ENCODE measurements around the gene TSPAN18.

Gene TSPAN18

DNA sequence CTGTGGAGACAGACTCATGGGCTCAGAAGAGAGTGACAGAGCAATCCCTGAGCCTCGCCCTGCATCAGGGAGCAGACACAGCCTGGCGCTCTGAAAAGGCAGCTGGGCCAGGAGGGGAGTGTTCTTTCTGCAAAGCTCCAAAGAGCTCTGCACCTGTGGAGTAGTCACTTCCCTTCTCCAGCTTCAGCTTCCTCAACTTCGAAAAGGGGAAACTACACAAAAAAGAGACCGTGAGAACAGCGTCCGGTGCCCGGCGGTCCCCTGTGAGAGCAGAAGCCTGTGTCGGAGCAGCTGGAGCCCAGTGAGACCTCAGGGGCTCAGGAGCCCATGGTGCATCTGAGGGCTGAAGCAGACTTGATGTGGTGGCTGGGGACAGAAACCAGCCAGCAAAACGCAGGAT is 188.9 kb downstream of the TSPAN18 start:
- no peak overlapping the region for H2AFZ ChIP-seq (ENCODE audit: low read length)
- no peaks in the 10 kb centered on the region for H3K27me3 ChIP-seq (ENCODE audit: insufficient read depth, low read length, poor library complexity, severe bottlenecking)
- no peaks in the 10 kb centered on the region for H3F3A ChIP-seq (ENCODE audit: low read depth)
- H3K4me2 ChIP-seq (ENCODE audit: low read depth, low read length, poor library complexity, severe bottlenecking): no peak overlapping the region
- no peak overlapping the region for H3K4me3 ChIP-seq (ENCODE audit: low read length, poor library complexity, severe bottlenecking)
- no peaks in the 10 kb centered on the region for H3K36me3 ChIP-seq (ENCODE audit: insufficient read depth, low read length)
- H3K9me3 ChIP-seq (ENCODE audit: insufficient read depth, low read depth, low read length): no peaks in the 10 kb centered on the region
- H3K9ac ChIP-seq (ENCODE audit: low read depth, low read length, poor library complexity, severe bottlenecking): no peak overlapping the region
- TF ChIP-seq EZH2phosphoT487 (IDR thresholded peaks at IDR 0.05; ENCODE audit: borderline replicate concordance) (no peak), CTCF (conservative IDR thresholded peaks at IDR 0.05; ENCODE audit: low read length) (no peak)
- H3K9me2 ChIP-seq (replicated peaks; ENCODE audit: low read depth, low read length): no peaks in the 10 kb centered on the region
- no peaks in the 10 kb centered on the region for H3K79me2 ChIP-seq (ENCODE audit: insufficient read depth, low read length)
- H3K4me1 ChIP-seq (ENCODE audit: insufficient read depth, low read length, poor library complexity, severe bottlenecking): peaks cover 22% of the 10 kb centered on the region
- no peaks in the 10 kb centered on the region for H4K20me1 ChIP-seq (ENCODE audit: insufficient read depth, low read length, poor library complexity, severe bottlenecking)

DNA sequence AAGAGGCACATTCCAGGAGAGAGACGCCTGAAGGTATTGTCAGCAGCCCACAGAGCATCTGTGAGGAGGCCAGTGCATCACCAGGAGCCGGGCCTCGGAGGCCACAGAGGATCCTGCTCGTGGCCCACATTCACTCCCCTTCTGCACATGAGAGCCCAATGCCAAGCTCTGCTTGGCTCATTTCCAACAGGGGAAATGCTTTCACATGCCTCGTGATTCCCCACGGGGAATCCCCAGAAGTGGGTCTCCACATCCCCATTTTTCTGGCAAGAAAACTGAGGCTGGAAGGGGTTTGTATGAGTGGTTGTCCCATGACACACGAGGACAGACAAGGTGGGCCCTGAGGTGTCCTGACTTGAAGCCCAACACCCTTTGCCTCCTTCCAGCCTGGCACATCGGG is 189.6 kb downstream of the TSPAN18 start:
- TF ChIP-seq CTCF (conservative IDR thresholded peaks at IDR 0.05; ENCODE audit: low read length) (no peak), EZH2phosphoT487 (IDR thresholded peaks at IDR 0.05; ENCODE audit: borderline replicate concordance) (no peak)
- Histone ChIP-seq H3K9ac (ENCODE audit: low read depth, low read length, poor library complexity, severe bottlenecking) (no peak overlapping the region), H3K9me2 (replicated peaks; ENCODE audit: low read depth, low read length) (no peaks in the 10 kb centered on the region), H3K79me2 (ENCODE audit: insufficient read depth, low read length) (no peaks in the 10 kb centered on the region), H3K27me3 (ENCODE audit: insufficient read depth, low read length, poor library complexity, severe bottlenecking) (no peaks in the 10 kb centered on the region), H3K4me2 (ENCODE audit: low read depth, low read length, poor library complexity, severe bottlenecking) (peak overlapping the region; percentile 14), H2AFZ (ENCODE audit: low read length) (no peak overlapping the region), H3F3A (ENCODE audit: low read depth) (no peaks in the 10 kb centered on the region), H3K36me3 (ENCODE audit: insufficient read depth, low read length) (no peaks in the 10 kb centered on the region), H3K4me3 (ENCODE audit: low read length, poor library complexity, severe bottlenecking) (no peak overlapping the region), H3K4me1 (ENCODE audit: insufficient read depth, low read length, poor library complexity, severe bottlenecking) (peaks cover 22% of the 10 kb centered on the region), H3K9me3 (ENCODE audit: insufficient read depth, low read depth, low read length) (no peaks in the 10 kb centered on the region), H4K20me1 (ENCODE audit: insufficient read depth, low read length, poor library complexity, severe bottlenecking) (no peaks in the 10 kb centered on the region)

DNA sequence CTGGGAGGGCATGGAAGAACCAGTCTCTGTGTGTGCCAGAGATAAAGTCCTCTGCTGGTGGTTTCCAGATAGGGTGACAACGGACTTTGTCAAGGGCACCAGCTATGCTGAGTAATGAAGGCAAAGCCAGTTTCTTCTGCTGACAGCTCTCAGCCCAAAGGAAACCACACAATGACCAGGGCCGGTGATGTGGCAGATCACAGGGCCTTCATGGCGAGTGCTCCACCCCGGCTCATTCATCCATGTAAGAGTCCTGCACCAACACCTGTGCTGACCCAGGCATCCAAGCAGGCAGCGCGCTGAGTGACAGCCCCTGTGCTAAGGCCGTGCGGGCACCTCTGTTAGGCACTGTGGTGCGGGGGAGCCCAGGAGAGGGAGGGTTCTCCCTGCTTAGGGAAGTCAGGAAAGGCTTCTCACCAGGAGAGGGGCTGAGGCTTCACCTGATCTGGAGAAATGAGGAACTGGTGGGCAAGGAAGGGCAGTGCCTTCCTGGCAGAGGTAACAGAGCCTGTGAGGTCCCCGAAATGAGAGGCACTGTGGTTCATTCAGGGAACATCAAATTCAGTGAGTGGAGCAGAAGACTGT is 190.1 kb downstream of the TSPAN18 start:
- TF ChIP-seq CTCF (conservative IDR thresholded peaks at IDR 0.05; ENCODE audit: low read length) (no peak), EZH2phosphoT487 (IDR thresholded peaks at IDR 0.05; ENCODE audit: borderline replicate concordance) (no peak)

More for the DNA sequence above, 190.1 kb downstream of the TSPAN18 start:
- Histone ChIP-seq H3K9me2 (replicated peaks; ENCODE audit: low read depth, low read length) (no peaks in the 10 kb centered on the region), H3K4me1 (ENCODE audit: insufficient read depth, low read length, poor library complexity, severe bottlenecking) (peaks cover 22% of the 10 kb centered on the region), H3K79me2 (ENCODE audit: insufficient read depth, low read length) (no peaks in the 10 kb centered on the region), H3K9me3 (ENCODE audit: insufficient read depth, low read depth, low read length) (no peaks in the 10 kb centered on the region), H3K4me2 (ENCODE audit: low read depth, low read length, poor library complexity, severe bottlenecking) (peak overlapping the region; percentile 14), H3K36me3 (ENCODE audit: insufficient read depth, low read length) (no peaks in the 10 kb centered on the region), H3K4me3 (ENCODE audit: low read length, poor library complexity, severe bottlenecking) (no peak overlapping the region), H3F3A (ENCODE audit: low read depth) (no peaks in the 10 kb centered on the region), H3K27me3 (ENCODE audit: insufficient read depth, low read length, poor library complexity, severe bottlenecking) (no peaks in the 10 kb centered on the region), H3K9ac (ENCODE audit: low read depth, low read length, poor library complexity, severe bottlenecking) (no peak overlapping the region), H2AFZ (ENCODE audit: low read length) (no peak overlapping the region), H4K20me1 (ENCODE audit: insufficient read depth, low read length, poor library complexity, severe bottlenecking) (no peaks in the 10 kb centered on the region)
